Activated CD8-positive, alpha-beta T cell treated with anti-CD3 and anti-CD28 coated beads, Interleukin-2, amount 10 ng/mL, durations not matched to agents 7 days and 5 days (primary cell): Measurements from ENCODE around the gene MDC1. TPM values are rescaled to one million over a fixed set of nuclear protein-coding genes. Genes with fewer than 3 reads are reported as not detected.
"Not testable (repeated sequence)": the region's sequence is repeated elsewhere in the genome, so short reads cannot be mapped to it uniquely, and the experiment has no call there.

Experiments
- ATAC-seq: fragments of 150-1000 bp; cut with Tn5 transposase; one replicate; pipeline ENCODE4 v1.10.0; 2021; ENCODE audit warnings: moderate library complexity
- CTCF ChIA-PET: fragments of 350-600 bp; sonication (Branson Sonifier 250); formaldehyde crosslinking; loops from one replicate; lab custom pipeline; 2021; ENCODE audit warnings: antibody characterized with exemption; lab: Charles Lee
- POLR2A ChIA-PET: fragments of 350-600 bp; sonication (Branson Sonifier 250); formaldehyde crosslinking; loops from one replicate; lab custom pipeline; 2021; ENCODE audit warnings: antibody characterized with exemption; lab: Charles Lee
- DNase-seq: peaks from one replicate; pipeline ENCODE4 v3.0.0-alpha.2; 2020
- H3K27ac Mint-ChIP-seq: one replicate; pipeline ENCODE4 v1.8.0; 2021; ENCODE audit warnings: mild to moderate bottlenecking, mixed read lengths
- H3K27me3 Mint-ChIP-seq: one replicate; pipeline ENCODE4 v1.8.0; 2021; ENCODE audit warnings: low read depth, mixed read lengths
- H3K36me3 Mint-ChIP-seq: one replicate; pipeline ENCODE4 v1.8.0; 2021; ENCODE audit warnings: low read depth, mixed read lengths
- H3K4me1 Mint-ChIP-seq: one replicate; pipeline ENCODE4 v1.8.0; 2021; ENCODE audit warnings: low read depth, mixed read lengths
- H3K4me3 Mint-ChIP-seq: one replicate; pipeline ENCODE4 v1.8.0; 2021; ENCODE audit warnings: mild to moderate bottlenecking, mixed read lengths
- H3K9me3 Mint-ChIP-seq: one replicate; pipeline ENCODE4 v1.8.0; 2022; ENCODE audit warnings: mixed read lengths; ENCODE audit not compliant: insufficient read depth
- total RNA-seq, 2 experiments: library from RNA; stranded (reverse); gene quantifications; one replicate each; pipeline ENCODE4 v1.2.3, GENCODE V29; 2021

Gene MDC1
- total RNA-seq, 2 experiments from 2014 or later, result 48.5 to 52.4 TPM

GRCh38 chr6:30759575-30760239 is 42.6 kb upstream of the MDC1 start:
- Mint-ChIP-seq H3K27ac (no peak overlapping the region), H3K4me3 (no peak overlapping the region), H3K4me1 (peaks cover 48% of the 10 kb centered on the region), H3K27me3 (no peaks in the 10 kb centered on the region), H3K9me3 (no peaks in the 10 kb centered on the region), H3K36me3 (peaks cover 7% of the 10 kb centered on the region)
- CTCF ChIA-PET, result interaction anchor here (0.6 to 1.6 kb wide), 5 partner anchors 13 to 60 kb away, joined by 3 to 8 read pairs (median 4); no protein-coding TSS in a partner anchor
- POLR2A ChIA-PET, result interaction anchor here (0.5 to 0.6 kb wide), 2 partner anchors 34 to 839 kb away, joined by 3 to 6 read pairs; no protein-coding TSS in a partner anchor
- ATAC-seq (no peak), DNase-seq (no peak)

- DNase-seq (no peak), ATAC-seq (no peak)
- H3K4me3 Mint-ChIP-seq, result no peak overlapping the region
- no peak overlapping the region for H3K27ac Mint-ChIP-seq
- H3K4me1 Mint-ChIP-seq, result peaks cover 35% of the 10 kb centered on the region
- ChIA-PET CTCF (interaction anchor here (0.6 to 1.9 kb wide), 5 partner anchors 9 to 224 kb away, joined by 3 to 7 read pairs (median 3); no protein-coding TSS in a partner anchor), POLR2A (interaction anchor here (1.3 kb wide), 1 partner anchor 25 kb away, joined by 3 read pairs; no protein-coding TSS in a partner anchor)
- no peaks in the 10 kb centered on the region for H3K27me3 Mint-ChIP-seq
- no peaks in the 10 kb centered on the region for H3K9me3 Mint-ChIP-seq
- H3K36me3 Mint-ChIP-seq, result peaks cover 3% of the 10 kb centered on the region
Measured at GRCh38 chr6:30757261-30757904, 40.3 kb upstream of the MDC1 start.

- H3K9me3 Mint-ChIP-seq, H3K36me3 Mint-ChIP-seq, ATAC-seq, POLR2A ChIA-PET, DNase-seq, H3K27ac Mint-ChIP-seq, H3K4me3 Mint-ChIP-seq, H3K27me3 Mint-ChIP-seq: not testable (repeated sequence)
- peaks cover 32% of the 10 kb centered on the region for H3K4me1 Mint-ChIP-seq
- CTCF ChIA-PET, result interaction anchor here (0.8 to 2.1 kb wide), 3 partner anchors 10 to 26 kb away, joined by 4 to 12 read pairs (median 7); partner anchors contain the start of gene IER3
Measured at GRCh38 chr6:30756405-30757003, 39.4 kb upstream of the MDC1 start.

GRCh38 chr6:30754631-30755030 is 37.5 kb upstream of the MDC1 start:
- Mint-ChIP-seq H3K27me3 (no peaks in the 10 kb centered on the region), H3K27ac (no peak overlapping the region), H3K4me3 (no peak overlapping the region), H3K9me3 (no peaks in the 10 kb centered on the region), H3K4me1 (peaks cover 28% of the 10 kb centered on the region), H3K36me3 (no peaks in the 10 kb centered on the region)
- ATAC-seq, result no peak
- no peak for DNase-seq
- POLR2A ChIA-PET, result no interaction called here
- CTCF ChIA-PET, result interaction anchor here (0.9 to 2.1 kb wide), 2 partner anchors 10 to 158 kb away, joined by 3 to 12 read pairs; partner anchors contain the start of gene IER3

GRCh38 chr6:30752157-30752927 is 35.3 kb upstream of the MDC1 start:
- H3K27me3 Mint-ChIP-seq, result no peaks in the 10 kb centered on the region
- H3K4me3 Mint-ChIP-seq, result no peak overlapping the region
- no peaks in the 10 kb centered on the region for H3K36me3 Mint-ChIP-seq
- H3K9me3 Mint-ChIP-seq, result no peaks in the 10 kb centered on the region
- ATAC-seq (no peak), DNase-seq (no peak)
- ChIA-PET CTCF (interaction anchor here (1.1 kb wide), 1 partner anchor 21 kb away, joined by 3 read pairs; no protein-coding TSS in a partner anchor), POLR2A (interaction anchor here (0.7 kb wide), 1 partner anchor 9 kb away, joined by 3 read pairs; no protein-coding TSS in a partner anchor)
- H3K4me1 Mint-ChIP-seq, result peaks cover 30% of the 10 kb centered on the region
- H3K27ac Mint-ChIP-seq, result no peak overlapping the region

GRCh38 chr6:30750379-30750668 is 33.2 kb upstream of the MDC1 start:
- ATAC-seq, result no peak
- DNase-seq, result no peak
- no peaks in the 10 kb centered on the region for H3K9me3 Mint-ChIP-seq
- H3K27me3 Mint-ChIP-seq, result no peaks in the 10 kb centered on the region
- ChIA-PET CTCF (no interaction called here), POLR2A (no interaction called here)
- no peaks in the 10 kb centered on the region for H3K36me3 Mint-ChIP-seq
- H3K27ac Mint-ChIP-seq, result no peak overlapping the region
- H3K4me1 Mint-ChIP-seq, result peaks cover 42% of the 10 kb centered on the region
- H3K4me3 Mint-ChIP-seq, result no peak overlapping the region

GRCh38 chr6:30749554-30750378 is 32.7 kb upstream of the MDC1 start:
- POLR2A ChIA-PET, result no interaction called here

GRCh38 chr6:30748851-30749540 is 31.9 kb upstream of the MDC1 start:
- ChIA-PET POLR2A (no interaction called here), CTCF (no interaction called here)
- no peaks in the 10 kb centered on the region for H3K9me3 Mint-ChIP-seq
- H3K36me3 Mint-ChIP-seq, result peaks cover under 1% of the 10 kb centered on the region
- no peak for ATAC-seq
- H3K27ac Mint-ChIP-seq, result no peak overlapping the region
- H3K4me1 Mint-ChIP-seq, result peaks cover 50% of the 10 kb centered on the region
- H3K4me3 Mint-ChIP-seq, result no peak overlapping the region
- no peaks in the 10 kb centered on the region for H3K27me3 Mint-ChIP-seq
- DNase-seq, result no peak

More at GRCh38 chr6:30749554-30750378, 32.7 kb upstream of the MDC1 start:
- ATAC-seq, result no peak
- CTCF ChIA-PET, result no interaction called here
- H3K36me3 Mint-ChIP-seq, result no peaks in the 10 kb centered on the region
- no peaks in the 10 kb centered on the region for H3K9me3 Mint-ChIP-seq
- no peak for DNase-seq
- no peaks in the 10 kb centered on the region for H3K27me3 Mint-ChIP-seq
- peaks cover 46% of the 10 kb centered on the region for H3K4me1 Mint-ChIP-seq
- H3K4me3 Mint-ChIP-seq, result no peak overlapping the region
- no peak overlapping the region for H3K27ac Mint-ChIP-seq

GRCh38 chr6:30747902-30748769 is 31.1 kb upstream of the MDC1 start:
- ATAC-seq, result no peak
- ChIA-PET POLR2A (no interaction called here), CTCF (interaction anchor here (1.2 to 2.1 kb wide), 3 partner anchors 21 to 339 kb away, joined by 3 to 8 read pairs (median 6); no protein-coding TSS in a partner anchor)
- peaks cover 50% of the 10 kb centered on the region for H3K4me1 Mint-ChIP-seq
- no peak overlapping the region for H3K4me3 Mint-ChIP-seq
- no peaks in the 10 kb centered on the region for H3K27me3 Mint-ChIP-seq
- no peak for DNase-seq
- H3K9me3 Mint-ChIP-seq, result no peaks in the 10 kb centered on the region
- H3K27ac Mint-ChIP-seq, result no peak overlapping the region
- H3K36me3 Mint-ChIP-seq, result peaks cover 9% of the 10 kb centered on the region

- ATAC-seq, result no peak
Measured at GRCh38 chr6:30747300-30747687, 30.2 kb upstream of the MDC1 start.

More at GRCh38 chr6:30747300-30747687, 30.2 kb upstream of the MDC1 start:
- H3K4me1 Mint-ChIP-seq, result peaks cover 46% of the 10 kb centered on the region
- no peak overlapping the region for H3K27ac Mint-ChIP-seq
- no peaks in the 10 kb centered on the region for H3K27me3 Mint-ChIP-seq
- H3K9me3 Mint-ChIP-seq, result no peaks in the 10 kb centered on the region
- DNase-seq, result no peak
- ChIA-PET POLR2A (interaction anchor here (1.1 kb wide), 2 partner anchors 15 to 20 kb away, joined by 3 to 7 read pairs; no protein-coding TSS in a partner anchor), CTCF (interaction anchor here (0.7 to 2.1 kb wide), 13 partner anchors 12 to 340 kb away, joined by 3 to 8 read pairs (median 4); no protein-coding TSS in a partner anchor)
- H3K36me3 Mint-ChIP-seq, result peaks cover 14% of the 10 kb centered on the region
- no peak overlapping the region for H3K4me3 Mint-ChIP-seq
